Panc1 (cell line): ENCODE measurements around the gene PFN2. TPM values are rescaled to one million over a fixed set of nuclear protein-coding genes. Genes with fewer than 3 reads are reported as not detected.

Experiments
- ATAC-seq: fragments of 200-7000 bp; cut with Tn5 transposase; 2 replicates; pipeline ENCODE4 v1.9.1; 2020; ENCODE audit warnings: mild to moderate bottlenecking, moderate library complexity
- BruUV-seq: library from RNA; stranded (reverse); fragments of 400-500 nt; replicated peaks from 2 replicates; lab custom pipeline; 2021; lab: Mats Ljungman, UMichigan
- CTCF ChIA-PET: fragments of 300-600 bp; sonication (Branson Sonifier 250); formaldehyde crosslinking; loops from one replicate; lab custom pipeline; 2022; ENCODE audit warnings: antibody characterized with exemption; lab: Charles Lee
- POLR2A ChIA-PET: fragments of 300-600 bp; sonication (Branson Sonifier 250); formaldehyde crosslinking; loops from one replicate; lab custom pipeline; 2022; ENCODE audit warnings: antibody characterized with exemption; lab: Charles Lee
- DNase-seq: peaks from one replicate; pipeline ENCODE4 v3.0.0-alpha.2; 2010; ENCODE audit warnings: low read depth, low spot score
- H3K27ac ChIP-seq: 2 replicates; pipeline ENCODE4 v1.5.1; 2011; ENCODE audit warnings: mild to moderate bottlenecking, low read length, inconsistent platforms
- H3K27me3 ChIP-seq: fragments of 200-500 bp; sonication (Bioruptor generic); 2 replicates; pipeline ENCODE4 v1.6.0; 2014; ENCODE audit warnings: low read length, inconsistent platforms; ENCODE audit not compliant: control insufficient read depth, insufficient read depth
- H3K36me3 ChIP-seq: fragments of 200-500 bp; sonication (Bioruptor generic); 2 replicates; pipeline ENCODE4 v1.5.1; 2014; ENCODE audit warnings: inconsistent platforms, mild to moderate bottlenecking, low read length, moderate library complexity; ENCODE audit not compliant: control insufficient read depth, insufficient read depth
- H3K4me1 ChIP-seq: 2 replicates; pipeline ENCODE4 v1.5.1; 2011; ENCODE audit warnings: inconsistent platforms, mild to moderate bottlenecking, low read length, moderate library complexity; ENCODE audit not compliant: control insufficient read depth, insufficient read depth
- H3K4me3 ChIP-seq, 2 experiments: 2 replicates each; pipeline ENCODE4 v1.5.1; 2011 to 2012; ENCODE audit warnings: low read depth in 2 of 2, low read length in 2 of 2, mild to moderate bottlenecking in 2 of 2, inconsistent platforms in 1 of 2, moderate library complexity in 1 of 2
- H3K9me3 ChIP-seq: fragments of 200-500 bp; sonication (Bioruptor generic); 2 replicates; pipeline ENCODE4 v1.5.1; 2014; ENCODE audit warnings: low read depth, mild to moderate bottlenecking, inconsistent platforms, low read length, moderate library complexity; ENCODE audit not compliant: control insufficient read depth, insufficient read depth
- CTCF ChIP-seq: fragments of 450-650 bp; IDR thresholded peaks from 2 replicates; pipeline ENCODE4 v1.5.1; 2017; ENCODE audit warnings: mild to moderate bottlenecking
- POLR2AphosphoS5 ChIP-seq: IDR thresholded peaks from 2 replicates; pipeline ENCODE4 v1.6.1; 2012; ENCODE audit warnings: mild to moderate bottlenecking, low read depth, low read length, moderate library complexity
- REST ChIP-seq, 2 experiments: IDR thresholded peaks; 2 replicates each; pipeline ENCODE4 v1.6.1; 2011 to 2012; ENCODE audit warnings: low read depth in 2 of 2, control low read depth in 1 of 2, low read length in 1 of 2, mild to moderate bottlenecking in 1 of 2, moderate library complexity in 1 of 2; ENCODE audit not compliant: insufficient read depth in 1 of 2
- SIN3A ChIP-seq: IDR thresholded peaks from 2 replicates; pipeline ENCODE4 v1.6.1; 2012; ENCODE audit warnings: low read depth, mild to moderate bottlenecking, low read length, moderate library complexity, borderline replicate concordance; ENCODE audit not compliant: insufficient read depth
- TCF7L2 ChIP-seq: IDR thresholded peaks from 2 replicates; pipeline ENCODE4 v1.6.1; 2011; ENCODE audit warnings: mild to moderate bottlenecking, low read depth, low read length, inconsistent platforms
- in situ Hi-C: cut with HindIII; loops from 2 replicates; pipeline ENCODE4 v1.10.0; 2016; ENCODE audit warnings: low sequenced_read_pairs, low pct_unique_long_range_greater_than_20kb
- intact Hi-C: fragments of 100-400 bp; cut with micrococcal nuclease; formaldehyde crosslinking; loops from one replicate; pipeline ENCODE4 v1.10.0; 2022; ENCODE audit not compliant: unreplicated experiment
- total RNA-seq: library from RNA; stranded (reverse); gene quantifications from one replicate; pipeline ENCODE4 v1.2.1, GENCODE V29; 2021; ENCODE audit not compliant: unreplicated experiment

The PFN2 gene
- total RNA-seq, 1 experiment from 2014 or later, result 220 TPM

GRCh38 chr3:149969110-149969939 is 1.4 kb downstream of the PFN2 start:
- in situ Hi-C loops, result no loop called here
- POLR2A ChIA-PET, result interaction anchor here (0.6 kb wide), 1 partner anchor 526 kb away, joined by 5 read pairs; no protein-coding TSS in a partner anchor

More at GRCh38 chr3:149969110-149969939, 1.4 kb downstream of the PFN2 start:
- H3K27me3 ChIP-seq, result no peaks in the 10 kb centered on the region
- no peak for DNase-seq
- CTCF ChIA-PET, result interaction anchor here (0.7 to 3.2 kb wide), 3 partner anchors 215 to 468 kb away, joined by 8 to 31 read pairs (median 22); no protein-coding TSS in a partner anchor
- intact Hi-C loops, result no loop called here
- H3K4me3 ChIP-seq, result peak overlapping the region; percentile 83 to 86
- peaks cover 41% of the 10 kb centered on the region for H3K4me1 ChIP-seq
- ATAC-seq, result peak; percentile 32
- H3K36me3 ChIP-seq, result peaks cover 30% of the 10 kb centered on the region
- H3K27ac ChIP-seq, result peak overlapping the region; percentile 100
- peaks cover 8% of the 10 kb centered on the region; the same call in 1 of the 2 replicates for H3K9me3 ChIP-seq
- 0 out of 2 replicates have a peak, but pooled peaks have one; percentile 25 for TF ChIP-seq SIN3A
- no peak for TF ChIP-seq TCF7L2
- TF ChIP-seq REST (IDR thresholded peaks at IDR 0.05; ENCODE audit: insufficient read depth in 1 of 2, low read depth in 2 of 2, low read length in 1 of 2), result no peak
- peak; percentile 17; the same call in 1 of the 2 replicates for TF ChIP-seq POLR2AphosphoS5
- peak; percentile 49 for TF ChIP-seq CTCF
- BruUV-seq, result no TSS peak
